Psoas muscle (tissue), 8 donors: Measurements from ENCODE around the gene LMAN2. TPM values are rescaled to one million over a fixed set of nuclear protein-coding genes. Genes with fewer than 3 reads are reported as not detected.

Experiments
- ATAC-seq, 4 donors: fragments of 200-7000 bp; cut with Tn5 transposase; one replicate each; pipeline ENCODE4 v1.9.1; 2020; ENCODE audit warnings: moderate library complexity in 3 of 4, mild to moderate bottlenecking in 2 of 4
- DNase-seq, 2 donors: peaks; one replicate each; pipeline ENCODE4 v3.0.0-alpha.2; 2020
- H3K27ac ChIP-seq: fragments of 200-600 bp; one replicate; pipeline ENCODE4 v1.8.0; 2022
- H3K27me3 ChIP-seq, 3 donors: fragments of 200-600 bp in 1 of 3; one replicate each; pipeline versions ENCODE4 v1.6.1 to v1.8.0; 2013 to 2022; ENCODE audit warnings: low read length in 2 of 3, mild to moderate bottlenecking in 2 of 3, moderate library complexity in 1 of 3; ENCODE audit not compliant: insufficient read depth in 3 of 3
- H3K36me3 ChIP-seq, 2 donors: fragments of 200-600 bp in 1 of 2; one replicate each; pipeline versions ENCODE4 v1.6.1 to v1.8.0; 2013 to 2022; ENCODE audit warnings: low read depth in 1 of 2, mild to moderate bottlenecking in 1 of 2, moderate library complexity in 1 of 2; ENCODE audit not compliant: insufficient read depth in 1 of 2
- H3K4me1 ChIP-seq: fragments of 200-600 bp; one replicate; pipeline ENCODE4 v1.8.0; 2022
- H3K4me3 ChIP-seq: fragments of 200-600 bp; one replicate; pipeline ENCODE4 v1.8.0; 2022; ENCODE audit warnings: mild to moderate bottlenecking
- H3K9me3 ChIP-seq: fragments of 200-600 bp; one replicate; pipeline ENCODE4 v1.8.0; 2022
- WGBS, 3 donors: extraction: QIAGEN DNeasy Blood & Tissue Kit; methylation state at CpG; one replicate each; pipeline versions ENCODE4 v1.1.6 to v1.1.7; 2013; 5-methylcytosine and 5-hydroxymethylcytosine counted together
- intact Hi-C, 2 donors: fragments of 100-400 bp; cut with DNase I; formaldehyde crosslinking; loops; one replicate each; pipeline versions ENCODE4 v1.11.0 to v1.14.2; 2022
- polyA plus RNA-seq, 3 donors: library from polyadenylated mRNA; stranded (reverse); fragments of 200-250 nt; gene quantifications; one replicate each; pipeline ENCODE4 v1.2.3, GENCODE V29; 2013
- total RNA-seq, 4 donors: library from RNA; stranded (reverse); fragmentation: NEBNext Ultra II Directional in 2 of 4; extraction: Animal tissue kit (Norgen Biotek cat#: 25700) in 2 of 4; gene quantifications; one replicate each; pipeline versions ENCODE4 v1.2.1 to v1.2.4, GENCODE V29; 2021 to 2023
- TF ChIP-seq, protein P1 (sequence below): fragments of 200-600 bp; IDR thresholded peaks from one replicate; pipeline ENCODE4 v1.8.0; 2022; ENCODE audit warnings: antibody characterized with exemption
- donor health status: healthy with polysubstance abuse.
- donor health status: DM: no; HTN: no; CAD: no; lungs with moderate emphysema.
- donor health status: Bipolar disorder and iron deficiency.
- donor health status: healthy.
- donor health status: DM: yes; HTN: yes; CAD: no.
- donor health status: DM: no; HTN: no; CAD: no.
- donor health status: DM: no; HTN: no; CAD: no.
- donor health status: DM: yes; HTN: yes; CAD: no.

LMAN2 gene
- total and polyA plus RNA-seq, 7 donors, result 28.7 to 193 (median 55.8) TPM

DNA sequence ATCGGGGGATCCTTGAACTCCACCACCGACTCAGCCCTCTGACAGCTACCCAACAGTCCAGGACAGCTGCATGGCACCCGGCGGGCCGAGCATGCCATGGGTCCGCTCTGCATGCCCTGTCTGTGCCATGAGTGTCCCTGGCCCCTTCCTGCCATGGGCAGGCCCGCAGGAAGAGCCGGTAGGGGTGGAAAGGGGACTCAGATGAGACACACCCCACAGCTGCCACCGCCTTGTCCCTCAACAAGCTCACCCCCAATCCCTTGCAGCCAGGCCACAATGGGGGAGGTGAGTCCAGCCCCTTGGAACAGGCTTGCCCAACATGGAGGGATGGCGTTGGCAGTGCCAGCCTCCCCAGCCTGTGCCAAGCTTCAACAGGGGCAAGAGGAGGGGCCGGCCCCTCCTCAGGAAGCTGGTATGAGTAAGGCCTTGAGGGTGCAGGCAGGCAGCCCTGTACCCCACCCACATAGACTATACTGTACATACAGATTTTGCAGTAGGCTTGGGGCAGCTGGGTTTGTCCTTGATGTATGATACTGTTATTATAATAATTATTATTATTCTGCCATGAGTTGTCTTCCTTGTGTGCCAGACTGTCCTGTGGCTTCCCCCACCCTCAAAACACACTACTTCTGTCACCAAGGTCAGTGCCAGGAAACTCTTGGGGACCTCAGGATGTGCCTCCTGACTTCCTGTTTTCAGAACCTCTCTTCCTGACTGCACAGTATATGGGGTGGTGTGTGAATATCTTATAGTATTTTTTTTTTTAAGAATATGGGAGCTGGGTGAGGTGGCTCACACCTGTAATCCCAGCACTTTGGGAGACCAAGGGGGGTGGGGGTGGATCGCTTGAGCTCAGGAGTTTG is 20.8 kb upstream of the LMAN2 start:
- H3K36me3 ChIP-seq, result peaks cover 0 to 18% of the 10 kb centered on the region in 2 donors
- WGBS, 3 donors, result 34 to 58% (median 42%) methylated on average over 12 of the region's 12 CpGs
- peaks cover 31% of the 10 kb centered on the region for H3K4me1 ChIP-seq
- no peak for DNase-seq
- TF ChIP-seq, protein P1, sequence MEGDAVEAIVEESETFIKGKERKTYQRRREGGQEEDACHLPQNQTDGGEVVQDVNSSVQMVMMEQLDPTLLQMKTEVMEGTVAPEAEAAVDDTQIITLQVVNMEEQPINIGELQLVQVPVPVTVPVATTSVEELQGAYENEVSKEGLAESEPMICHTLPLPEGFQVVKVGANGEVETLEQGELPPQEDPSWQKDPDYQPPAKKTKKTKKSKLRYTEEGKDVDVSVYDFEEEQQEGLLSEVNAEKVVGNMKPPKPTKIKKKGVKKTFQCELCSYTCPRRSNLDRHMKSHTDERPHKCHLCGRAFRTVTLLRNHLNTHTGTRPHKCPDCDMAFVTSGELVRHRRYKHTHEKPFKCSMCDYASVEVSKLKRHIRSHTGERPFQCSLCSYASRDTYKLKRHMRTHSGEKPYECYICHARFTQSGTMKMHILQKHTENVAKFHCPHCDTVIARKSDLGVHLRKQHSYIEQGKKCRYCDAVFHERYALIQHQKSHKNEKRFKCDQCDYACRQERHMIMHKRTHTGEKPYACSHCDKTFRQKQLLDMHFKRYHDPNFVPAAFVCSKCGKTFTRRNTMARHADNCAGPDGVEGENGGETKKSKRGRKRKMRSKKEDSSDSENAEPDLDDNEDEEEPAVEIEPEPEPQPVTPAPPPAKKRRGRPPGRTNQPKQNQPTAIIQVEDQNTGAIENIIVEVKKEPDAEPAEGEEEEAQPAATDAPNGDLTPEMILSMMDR, result no peak
- no peaks in the 10 kb centered on the region for H3K27me3 ChIP-seq
- intact Hi-C loops, result no loop called here
- H3K27ac ChIP-seq, result peak overlapping the region; percentile 65
- H3K9me3 ChIP-seq, result no peaks in the 10 kb centered on the region
- ATAC-seq, result no peak
- H3K4me3 ChIP-seq, result peak overlapping the region; percentile 64

DNA sequence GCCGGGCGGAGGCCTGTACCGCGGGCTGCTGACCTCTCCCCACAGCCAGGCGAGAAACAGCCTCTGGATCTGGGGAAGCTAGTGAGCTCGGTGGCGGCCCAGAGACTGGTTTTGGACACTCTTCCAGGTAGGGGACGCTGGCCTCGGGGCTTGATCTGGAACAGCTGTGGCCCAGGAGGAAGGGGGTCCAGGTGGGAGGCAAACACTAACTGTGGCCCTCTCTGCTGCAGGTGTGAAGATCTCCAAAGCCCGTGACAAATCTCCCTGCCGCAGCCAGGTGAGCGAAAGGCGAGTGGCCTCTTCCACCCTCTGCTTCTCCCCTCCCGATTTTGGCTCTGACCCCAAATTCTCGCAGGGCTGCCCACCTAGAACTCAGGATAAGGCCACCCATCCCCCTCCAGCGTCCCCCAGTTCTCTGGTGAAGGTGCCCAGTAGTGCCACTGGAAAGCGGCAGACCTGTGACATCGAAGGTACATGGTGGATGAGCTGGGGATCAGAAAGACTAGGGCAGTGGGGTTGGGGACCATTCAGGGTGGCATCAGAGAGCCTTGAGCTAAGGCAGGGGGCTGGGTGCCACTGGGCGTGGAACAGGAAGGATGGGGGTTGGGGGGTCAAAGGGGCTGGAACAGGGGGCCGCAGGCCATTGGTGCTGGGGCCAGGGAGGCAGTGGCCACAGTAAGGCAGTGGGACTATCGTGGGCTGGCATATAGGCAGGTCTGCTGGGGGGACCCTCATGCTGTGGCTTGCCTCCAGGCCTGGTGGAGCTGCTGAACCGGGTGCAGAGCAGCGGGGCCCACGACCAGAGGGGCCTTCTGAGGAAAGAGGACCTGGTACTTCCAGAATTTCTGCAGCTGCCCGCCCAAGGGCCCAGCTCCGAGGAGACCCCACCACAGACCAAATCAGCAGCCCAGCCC is 19.9 kb upstream of the LMAN2 start:
- intact Hi-C loops, result no loop called here
- H3K9me3 ChIP-seq, result no peaks in the 10 kb centered on the region
- no peak for DNase-seq
- H3K4me1 ChIP-seq, result peaks cover 35% of the 10 kb centered on the region
- peak overlapping the region; percentile 65 for H3K27ac ChIP-seq
- peaks cover 0 to 18% of the 10 kb centered on the region in 2 donors for H3K36me3 ChIP-seq
- no peak for ATAC-seq
- peak overlapping the region; percentile 64 for H3K4me3 ChIP-seq
- TF ChIP-seq, protein P1, result no peak
- no peaks in the 10 kb centered on the region for H3K27me3 ChIP-seq
- 49 to 70% (median 50%) methylated on average over 21 to 26 of the region's 26 CpGs for WGBS, 3 donors

DNA sequence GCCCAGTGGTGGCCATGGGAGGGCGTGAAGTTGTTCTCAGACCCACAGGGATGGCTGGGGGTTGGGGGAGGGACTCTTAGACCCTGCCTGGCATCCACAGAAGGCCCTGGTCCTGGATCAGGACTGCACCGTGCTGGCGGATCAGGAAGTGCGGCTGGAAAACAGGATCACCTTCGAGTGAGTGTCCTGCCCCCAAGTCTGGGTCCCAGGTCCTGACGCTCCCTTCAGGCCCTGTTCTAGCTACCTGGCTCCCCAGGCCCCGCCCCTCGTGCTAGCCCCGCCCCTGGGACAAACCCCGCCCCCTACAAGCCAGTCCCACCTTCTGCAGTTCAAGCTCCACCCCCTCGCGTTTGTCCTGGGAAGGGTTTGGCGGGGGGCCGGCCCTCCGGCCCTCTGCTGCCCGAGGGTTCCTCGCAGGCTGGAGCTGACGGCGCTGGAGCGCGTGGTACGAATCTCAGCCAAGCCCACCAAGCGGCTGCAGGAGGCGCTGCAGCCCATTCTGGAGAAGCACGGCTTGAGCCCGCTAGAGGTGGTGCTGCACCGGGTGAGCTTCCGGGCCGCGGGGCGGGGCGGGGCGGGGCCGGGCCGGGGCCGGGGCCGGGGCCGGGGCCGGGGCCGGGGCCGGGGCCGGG is 19.1 kb upstream of the LMAN2 start:
- no peaks in the 10 kb centered on the region for H3K9me3 ChIP-seq
- H3K4me1 ChIP-seq, result peaks cover 40% of the 10 kb centered on the region
- TF ChIP-seq, protein P1, result peak; percentile 45
- DNase-seq, result peak; percentile 81 to 94
- H3K4me3 ChIP-seq, result peak overlapping the region; percentile 64
- WGBS, 3 donors, result 15 to 26% (median 17%) methylated on average over 25 to 42 of the region's 42 CpGs
- H3K36me3 ChIP-seq, result peaks cover 0 to 18% of the 10 kb centered on the region in 2 donors
- peak; percentile 73 to 81 (median 77) for ATAC-seq
- H3K27ac ChIP-seq, result peak overlapping the region; percentile 81
- H3K27me3 ChIP-seq, result no peaks in the 10 kb centered on the region
- intact Hi-C loops, result no loop called here

DNA sequence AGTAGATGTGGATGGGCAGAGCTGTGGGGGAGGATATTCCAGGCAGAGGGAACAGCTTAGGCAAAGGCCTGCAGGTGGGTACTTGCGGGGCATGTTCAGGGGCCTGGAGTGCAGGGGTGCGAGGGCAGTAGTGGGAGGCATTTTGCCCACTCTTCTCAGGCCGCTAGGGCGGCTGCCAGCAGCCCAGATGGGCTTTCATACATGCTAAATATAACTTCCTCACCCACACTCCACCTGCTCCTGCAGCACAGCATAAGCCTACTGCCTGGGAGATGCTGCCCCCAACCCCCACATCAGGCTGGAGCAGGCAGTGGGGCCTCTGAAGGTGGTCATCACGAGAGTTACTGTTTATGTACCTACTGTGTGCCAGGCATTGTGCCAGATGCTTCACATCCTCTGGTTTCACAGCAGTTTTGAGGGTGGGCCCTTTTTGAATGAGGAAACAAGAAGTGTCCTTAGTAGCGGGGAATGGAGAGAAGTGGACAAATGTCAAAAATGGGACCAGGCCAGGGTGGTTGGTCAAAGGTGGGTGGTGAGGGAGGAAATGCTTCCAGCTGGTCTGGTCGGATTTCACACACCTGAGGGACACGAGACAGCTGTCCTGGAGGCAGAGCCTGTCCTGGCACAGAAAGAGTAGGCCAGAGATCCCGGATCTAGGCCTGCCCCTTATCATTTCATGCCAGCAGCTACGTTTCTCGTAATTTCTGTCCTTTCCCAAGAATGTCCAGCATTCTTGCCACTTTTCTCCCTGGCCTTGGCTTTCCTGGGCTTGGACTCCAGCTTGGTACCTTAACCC is 18.4 kb upstream of the LMAN2 start:
- ATAC-seq (peak; percentile 27 to 55 (median 36)), DNase-seq (no peak)
- no peaks in the 10 kb centered on the region for H3K27me3 ChIP-seq
- peaks cover 0 to 18% of the 10 kb centered on the region in 2 donors for H3K36me3 ChIP-seq
- H3K4me1 ChIP-seq, result peaks cover 40% of the 10 kb centered on the region
- WGBS, 3 donors, result 28 to 37% (median 31%) methylated on average over 11 of the region's 11 CpGs
- H3K4me3 ChIP-seq, result peak overlapping the region; percentile 64
- H3K9me3 ChIP-seq, result no peaks in the 10 kb centered on the region
- intact Hi-C loops, result loop anchor here (5.0 kb wide), 2 partner anchors 53 to 58 kb away; partner anchors contain the start of gene MXD3 (in 1 of the 2)
- TF ChIP-seq, protein P1, result no peak
- peak overlapping the region; percentile 81 for H3K27ac ChIP-seq
